GM21423 (cell line): ENCODE data around the gene MPST.

Experiments used
- ATAC-seq: cut with Tn5 transposase; IDR thresholded peaks from one replicate; pipeline ENCODE4 v1.9.1; 2021; ENCODE audit warnings: mild to moderate bottlenecking, moderate library complexity; ENCODE audit not compliant: unreplicated experiment

MPST gene

GRCh38 chr22:37000676-37001534, 18.6 kb upstream of the MPST start:
- ATAC-seq, result no peak

DNA sequence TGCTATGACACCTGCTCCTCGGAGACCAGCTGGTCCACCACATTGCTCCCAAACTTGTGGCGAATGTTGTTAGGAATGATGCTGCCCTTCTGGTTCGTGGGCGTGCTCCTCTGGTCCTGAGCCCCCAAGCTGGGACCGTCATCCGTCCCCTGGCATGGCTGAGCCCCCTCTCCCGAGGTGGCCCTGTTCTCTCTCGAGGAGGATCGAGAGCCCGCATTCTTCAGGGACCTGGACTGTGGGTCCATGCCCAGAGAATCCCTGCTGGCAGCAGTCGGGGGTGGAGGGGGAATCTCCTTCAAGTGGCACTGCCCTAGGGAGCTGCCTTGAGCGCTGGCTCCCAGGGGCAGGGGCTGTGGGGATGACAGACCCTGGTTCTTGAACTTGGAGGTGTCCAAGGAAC, 17.7 kb upstream of the MPST start:
- no peak for ATAC-seq

GRCh38 chr22:37002633-37003032, 16.9 kb upstream of the MPST start:
- no peak for ATAC-seq

GRCh38 chr22:37007651-37008050, 11.9 kb upstream of the MPST start:
- no peak for ATAC-seq

DNA sequence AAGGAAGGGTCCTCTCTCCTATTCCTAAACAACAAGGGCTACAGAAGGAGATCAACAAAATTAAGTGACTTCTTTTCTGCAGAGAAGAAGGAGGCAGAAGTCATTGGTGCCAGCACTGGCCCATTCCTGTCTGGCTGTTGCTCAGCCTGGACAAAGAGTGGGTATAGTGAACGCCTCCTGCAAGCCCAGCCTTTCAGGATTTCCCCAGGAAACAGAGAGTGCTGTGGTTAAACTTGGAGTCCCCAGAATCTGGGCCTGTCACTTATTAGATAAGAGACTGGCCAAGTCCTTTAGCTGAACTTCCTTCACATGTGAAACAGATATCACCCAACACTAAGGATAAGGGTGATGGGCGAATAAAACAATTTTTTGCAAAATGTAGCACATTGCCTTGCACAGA, 11.2 kb upstream of the MPST start:
- no peak for ATAC-seq

DNA sequence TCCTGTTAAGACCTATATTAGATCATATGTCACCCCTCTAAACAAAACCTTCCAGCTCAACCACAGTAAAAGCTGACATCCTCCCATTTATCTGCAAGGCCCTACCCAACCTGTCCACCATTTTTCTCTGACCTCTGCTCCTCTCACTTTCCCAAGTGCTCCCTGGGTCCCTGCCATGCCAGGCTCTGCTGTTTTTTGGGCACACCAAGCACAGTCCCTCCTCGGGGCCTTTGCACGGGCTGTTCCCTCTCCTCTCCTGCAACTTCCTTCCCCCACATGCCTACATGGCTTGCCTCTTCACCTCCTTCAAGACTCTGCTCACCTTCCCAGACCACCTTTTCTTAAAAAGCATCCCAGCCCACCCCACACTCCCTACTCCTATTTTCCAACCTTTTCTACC, 10.1 kb upstream of the MPST start:
- no peak for ATAC-seq

DNA sequence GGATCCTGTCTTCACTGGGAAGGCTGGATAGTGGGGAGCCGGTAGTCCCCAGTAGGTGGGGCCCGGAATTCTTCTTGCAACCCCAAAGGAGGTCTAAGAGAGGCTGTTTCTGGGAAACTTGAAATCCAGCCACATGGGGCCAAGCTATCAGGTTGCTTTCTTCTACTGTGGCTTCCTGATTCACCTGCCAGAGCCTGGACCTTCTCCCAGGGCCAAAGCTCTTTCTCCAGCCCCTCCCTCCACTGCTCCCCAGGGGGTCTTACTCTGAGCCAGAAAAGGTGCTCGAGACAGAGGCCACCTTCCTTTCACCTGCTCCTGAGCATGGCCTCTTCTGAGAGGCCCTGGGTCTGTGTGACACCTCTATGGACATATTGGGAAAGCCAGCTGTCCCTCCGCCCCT, 9.4 kb upstream of the MPST start:
- ATAC-seq, result no peak

GRCh38 chr22:37010976-37011375, 8.6 kb upstream of the MPST start:
- ATAC-seq, result no peak

- ATAC-seq, result no peak
Measured at GRCh38 chr22:37011472-37011871, 8.1 kb upstream of the MPST start.

GRCh38 chr22:37012262-37012904, 7.2 kb upstream of the MPST start:
- ATAC-seq, result no peak

DNA sequence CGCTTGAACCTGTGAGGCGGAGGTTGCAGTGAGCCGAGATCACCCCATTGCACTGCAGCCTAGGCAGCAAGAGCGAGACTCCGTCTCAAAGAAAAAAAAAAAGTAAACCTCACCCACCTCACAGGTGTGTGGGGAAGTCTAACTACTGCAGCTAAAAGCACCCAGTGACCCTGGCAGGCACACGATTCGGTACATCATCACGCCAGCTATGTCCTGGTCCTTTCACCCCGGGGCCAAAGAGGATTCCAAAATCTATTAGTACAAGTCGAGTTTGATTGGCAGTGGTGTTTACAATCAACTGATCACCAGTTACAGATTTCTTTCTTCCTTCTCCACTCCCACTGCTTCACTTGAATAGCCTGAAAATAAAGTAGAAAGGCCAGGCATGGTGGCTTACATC, 6.6 kb upstream of the MPST start:
- ATAC-seq, result no peak

DNA sequence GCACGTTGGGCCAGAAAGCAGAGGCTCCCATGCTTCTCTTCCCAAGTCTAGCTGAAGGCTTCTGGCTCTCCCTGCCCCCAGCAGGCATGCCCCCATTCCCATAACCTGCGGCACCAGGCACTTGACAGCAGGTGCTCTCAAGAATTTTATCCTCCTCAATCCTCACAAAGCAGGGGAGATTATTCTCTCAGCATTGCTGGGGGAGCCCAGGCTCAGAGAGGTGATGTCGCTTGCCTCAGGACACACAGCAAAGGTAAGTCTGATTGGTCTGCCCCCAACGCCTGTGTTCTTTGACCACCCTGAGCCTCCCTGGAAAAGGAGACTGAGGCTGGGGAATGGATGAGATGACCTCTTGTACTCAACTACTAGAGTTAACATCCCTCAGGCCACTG, 5.1 kb upstream of the MPST start:
- no peak for ATAC-seq

- ATAC-seq, result no peak
Measured at GRCh38 chr22:37014835-37015586, 4.5 kb upstream of the MPST start.

DNA sequence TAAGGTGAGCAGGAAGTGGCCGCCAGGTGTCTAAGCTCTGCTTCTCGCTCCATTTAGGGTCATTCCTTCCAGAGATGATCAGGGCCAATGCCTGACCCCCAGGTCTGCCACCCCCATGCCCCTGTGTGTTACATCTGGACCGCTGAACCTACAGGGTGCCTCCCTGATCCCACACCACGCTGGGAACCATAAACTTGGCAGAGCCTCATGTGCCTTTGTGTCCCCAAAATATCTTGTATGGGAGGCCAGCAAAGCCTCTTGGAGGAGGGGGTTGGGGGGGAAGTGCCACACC, 4.0 kb upstream of the MPST start:
- ATAC-seq, result no peak

GRCh38 chr22:37016134-37016910, 3.2 kb upstream of the MPST start:
- ATAC-seq, result no peak

- ATAC-seq, result no peak
Measured at GRCh38 chr22:37017356-37017755, 2.2 kb upstream of the MPST start.

DNA sequence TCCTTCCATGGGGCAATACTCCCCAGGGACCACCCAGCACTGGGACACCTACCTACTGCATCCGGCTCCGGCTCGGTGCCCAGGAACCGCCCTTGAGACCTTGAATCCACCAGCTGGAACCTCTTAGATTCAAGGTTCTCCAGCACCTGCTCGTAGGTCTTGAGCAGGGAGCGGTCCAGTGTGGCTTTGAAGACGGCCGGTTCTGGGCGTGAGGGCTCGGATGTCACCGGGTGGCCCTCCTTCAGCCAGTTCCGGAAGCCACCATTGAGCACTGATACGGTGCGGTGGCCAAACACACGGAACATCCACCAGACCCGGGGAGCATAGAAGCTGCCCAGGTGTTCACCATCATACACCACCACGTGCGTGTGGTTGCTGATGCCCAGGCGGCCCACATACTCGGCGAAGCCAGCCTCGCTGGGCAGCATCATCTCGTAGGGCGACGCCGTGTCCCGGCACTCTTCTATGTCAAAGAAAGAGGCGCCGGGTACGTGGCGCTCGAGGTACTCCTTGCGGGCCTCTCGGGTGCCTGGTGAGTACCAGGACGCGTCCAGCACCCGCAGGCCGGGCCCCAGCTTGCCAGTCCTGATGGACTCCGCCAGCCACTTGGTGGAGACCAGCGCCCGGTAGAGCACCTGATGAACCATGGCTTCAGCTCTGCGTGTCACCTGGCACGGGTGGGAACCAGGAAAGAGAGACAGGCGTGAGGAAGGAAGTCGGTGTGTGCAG, 1.3 kb upstream of the MPST start:
- no peak for ATAC-seq

GRCh38 chr22:37018815-37019308, 680 bp upstream of the MPST start:
- no peak for ATAC-seq

GRCh38 chr22:37020192-37020479, 594 bp downstream of the MPST start:
- no peak for ATAC-seq

DNA sequence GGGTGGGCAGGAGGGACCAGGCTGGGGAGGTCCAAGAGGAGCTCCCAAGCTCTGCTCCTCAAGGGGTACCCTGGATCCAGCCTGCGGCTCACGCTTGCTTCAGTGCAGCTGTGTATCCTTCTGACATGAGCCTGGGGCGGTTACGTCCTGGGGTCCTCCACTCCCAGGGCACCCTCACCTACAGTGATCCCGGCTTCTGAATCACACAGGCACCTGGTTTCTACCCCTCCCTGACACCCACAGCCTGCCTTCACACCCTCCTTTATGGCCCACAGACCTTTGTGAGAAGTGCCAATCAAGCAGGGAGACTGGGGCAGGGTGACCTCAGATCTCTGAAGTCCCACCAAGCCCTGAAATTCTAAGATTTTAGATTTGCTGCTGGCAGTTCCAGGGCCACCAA, 1.5 kb downstream of the MPST start:
- ATAC-seq, result no peak
